ENCODE results near the gene PARP12.

DNA sequence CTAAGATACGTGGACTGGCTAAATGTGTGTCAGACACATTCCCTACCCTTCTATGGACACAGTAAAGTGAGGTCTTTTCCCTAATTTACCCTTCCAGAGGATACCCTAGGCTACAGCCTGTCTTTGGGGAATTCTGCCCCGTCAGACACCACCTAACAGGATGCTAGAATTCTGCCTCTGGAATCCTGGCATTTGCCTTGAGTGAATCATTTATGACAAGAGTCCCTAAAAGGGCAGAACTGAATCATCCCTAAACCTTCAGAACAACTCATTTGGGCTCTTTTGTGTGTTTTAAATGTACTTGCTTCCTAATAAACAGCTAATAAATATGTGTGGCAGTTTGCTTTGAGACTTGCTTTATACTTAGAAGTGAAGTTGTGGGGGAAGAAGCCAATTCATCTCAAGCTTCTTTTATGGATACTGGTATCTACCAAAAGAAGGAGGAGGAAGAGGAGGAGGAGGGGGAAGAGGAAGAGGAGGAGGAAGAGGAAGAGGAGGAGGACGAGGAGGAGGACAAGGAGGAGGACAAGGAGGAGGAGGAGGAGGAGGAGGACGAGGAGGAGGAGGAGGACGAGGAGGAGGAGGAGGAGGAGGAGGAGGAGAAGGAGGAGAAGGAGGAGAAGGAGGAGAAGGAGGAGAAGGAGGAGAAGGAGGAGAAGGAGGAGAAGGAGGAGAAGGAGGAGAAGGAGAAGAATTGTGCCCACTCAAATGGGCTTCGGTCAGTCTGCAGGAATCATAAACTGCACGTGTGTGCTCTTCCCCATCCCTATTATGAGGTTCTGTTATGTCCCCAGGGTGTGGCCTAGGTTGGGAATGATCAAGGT lies 27.1 kb downstream of the PARP12 start:
- TF ChIP-seq, protein P1, sequence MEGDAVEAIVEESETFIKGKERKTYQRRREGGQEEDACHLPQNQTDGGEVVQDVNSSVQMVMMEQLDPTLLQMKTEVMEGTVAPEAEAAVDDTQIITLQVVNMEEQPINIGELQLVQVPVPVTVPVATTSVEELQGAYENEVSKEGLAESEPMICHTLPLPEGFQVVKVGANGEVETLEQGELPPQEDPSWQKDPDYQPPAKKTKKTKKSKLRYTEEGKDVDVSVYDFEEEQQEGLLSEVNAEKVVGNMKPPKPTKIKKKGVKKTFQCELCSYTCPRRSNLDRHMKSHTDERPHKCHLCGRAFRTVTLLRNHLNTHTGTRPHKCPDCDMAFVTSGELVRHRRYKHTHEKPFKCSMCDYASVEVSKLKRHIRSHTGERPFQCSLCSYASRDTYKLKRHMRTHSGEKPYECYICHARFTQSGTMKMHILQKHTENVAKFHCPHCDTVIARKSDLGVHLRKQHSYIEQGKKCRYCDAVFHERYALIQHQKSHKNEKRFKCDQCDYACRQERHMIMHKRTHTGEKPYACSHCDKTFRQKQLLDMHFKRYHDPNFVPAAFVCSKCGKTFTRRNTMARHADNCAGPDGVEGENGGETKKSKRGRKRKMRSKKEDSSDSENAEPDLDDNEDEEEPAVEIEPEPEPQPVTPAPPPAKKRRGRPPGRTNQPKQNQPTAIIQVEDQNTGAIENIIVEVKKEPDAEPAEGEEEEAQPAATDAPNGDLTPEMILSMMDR (IDR thresholded peaks at IDR 0.05), result no peak
- TF ChIP-seq POLR2A (IDR thresholded peaks at IDR 0.05), result no peak
